ENCODE results near the gene ZNHIT6. TPM values are rescaled to one million over a fixed set of nuclear protein-coding genes. Genes with fewer than 3 reads are reported as not detected.

ZNHIT6 gene
- total RNA-seq, 2 donors from 2014 or later = 18.8 to 24.0 TPM

Other genes with a start within 250 kb of the ZNHIT6 start
- gene DDAH1, start 243.3 kb downstream of the ZNHIT6 start, total RNA-seq = under 1 TPM; 0.09 to 0.38 TPM
- under 1 TPM in 1 of 2 donors, not detected in 1; 0.16 TPM for gene CCN1, start 127.7 kb downstream of the ZNHIT6 start, total RNA-seq

All from activated T-cell treated with anti-CD3 and anti-CD28 coated beads, Interleukin-2, amount 50 U/mL, for 72 hours (primary cell).